HG03108 (cell line): ENCODE data around the gene CTNNBL1.

Experiments
- ATAC-seq: cut with Tn5 transposase; IDR thresholded peaks from one replicate; pipeline ENCODE4 v1.9.1; 2021; ENCODE audit warnings: moderate library complexity; ENCODE audit not compliant: unreplicated experiment

Gene CTNNBL1

DNA sequence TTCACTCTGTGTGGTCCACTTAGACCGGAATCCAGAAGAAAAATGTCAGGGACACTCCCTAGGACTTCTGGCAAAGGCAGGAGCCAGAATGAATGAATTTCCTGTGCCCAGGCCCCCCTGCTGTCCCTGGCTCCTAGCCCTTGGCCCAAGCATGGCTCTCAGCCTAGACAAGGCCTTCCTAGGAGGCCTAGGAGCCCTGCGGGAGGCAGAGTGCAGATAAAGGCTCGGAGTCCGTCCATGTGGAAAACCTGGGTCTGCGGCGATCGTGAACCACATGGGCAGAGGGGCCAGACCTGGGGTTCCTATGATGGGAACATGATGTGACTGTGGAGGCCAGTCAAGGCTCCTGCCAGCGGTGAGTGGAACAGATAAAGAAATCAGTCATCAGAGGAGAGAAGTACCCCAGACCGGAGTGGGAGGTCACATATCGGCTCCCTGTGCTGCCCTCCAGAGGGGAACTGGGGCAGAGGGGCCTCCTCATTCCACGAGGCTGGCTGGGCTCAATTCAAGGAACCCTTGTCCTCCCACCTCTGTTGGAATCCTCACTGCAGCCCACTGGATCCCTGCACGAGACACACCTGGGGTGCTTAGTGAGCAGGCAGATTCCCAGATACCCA lies 203.2 kb downstream of the CTNNBL1 start:
- no peak for ATAC-seq

DNA sequence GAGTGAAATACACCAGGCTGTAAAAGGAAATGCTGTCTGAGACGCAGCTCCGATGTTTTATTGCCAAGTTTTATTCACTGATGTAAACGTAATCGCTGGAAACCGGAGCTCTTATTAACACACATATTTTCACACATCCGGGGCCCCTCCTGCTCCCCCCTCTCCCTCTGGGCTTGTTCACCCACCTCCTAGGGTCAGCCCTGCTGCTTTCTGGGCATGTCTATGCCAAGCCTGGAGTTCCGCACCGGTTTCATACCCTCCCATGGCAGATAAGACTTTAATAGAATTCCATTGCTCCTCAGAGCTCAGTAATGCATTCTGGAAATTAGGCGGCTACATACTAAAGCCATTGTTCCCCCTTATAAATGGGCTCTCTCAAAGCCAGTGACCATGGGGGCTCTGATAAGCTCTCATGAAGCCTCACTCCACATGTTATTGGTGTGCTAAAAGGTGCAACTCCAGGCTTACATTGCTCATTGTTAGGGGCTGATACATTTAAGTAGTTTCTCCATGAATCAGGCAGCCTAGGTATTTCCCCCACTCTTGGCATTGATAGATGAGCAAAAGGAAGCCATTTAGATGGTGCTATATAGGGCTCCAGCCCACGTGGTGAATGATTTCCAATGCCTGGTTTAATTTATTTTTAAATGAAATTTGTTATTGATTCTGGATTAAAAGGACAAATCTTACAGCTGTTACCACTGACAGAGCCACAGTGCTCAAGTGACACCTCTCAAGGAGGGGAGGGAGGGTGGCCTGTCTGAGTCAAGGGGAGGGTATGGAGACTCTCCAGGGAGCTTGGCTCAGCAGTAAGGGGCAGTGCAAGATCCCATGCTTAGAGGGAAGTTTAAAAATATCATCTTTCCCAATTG lies 204.6 kb downstream of the CTNNBL1 start:
- ATAC-seq: no peak

DNA sequence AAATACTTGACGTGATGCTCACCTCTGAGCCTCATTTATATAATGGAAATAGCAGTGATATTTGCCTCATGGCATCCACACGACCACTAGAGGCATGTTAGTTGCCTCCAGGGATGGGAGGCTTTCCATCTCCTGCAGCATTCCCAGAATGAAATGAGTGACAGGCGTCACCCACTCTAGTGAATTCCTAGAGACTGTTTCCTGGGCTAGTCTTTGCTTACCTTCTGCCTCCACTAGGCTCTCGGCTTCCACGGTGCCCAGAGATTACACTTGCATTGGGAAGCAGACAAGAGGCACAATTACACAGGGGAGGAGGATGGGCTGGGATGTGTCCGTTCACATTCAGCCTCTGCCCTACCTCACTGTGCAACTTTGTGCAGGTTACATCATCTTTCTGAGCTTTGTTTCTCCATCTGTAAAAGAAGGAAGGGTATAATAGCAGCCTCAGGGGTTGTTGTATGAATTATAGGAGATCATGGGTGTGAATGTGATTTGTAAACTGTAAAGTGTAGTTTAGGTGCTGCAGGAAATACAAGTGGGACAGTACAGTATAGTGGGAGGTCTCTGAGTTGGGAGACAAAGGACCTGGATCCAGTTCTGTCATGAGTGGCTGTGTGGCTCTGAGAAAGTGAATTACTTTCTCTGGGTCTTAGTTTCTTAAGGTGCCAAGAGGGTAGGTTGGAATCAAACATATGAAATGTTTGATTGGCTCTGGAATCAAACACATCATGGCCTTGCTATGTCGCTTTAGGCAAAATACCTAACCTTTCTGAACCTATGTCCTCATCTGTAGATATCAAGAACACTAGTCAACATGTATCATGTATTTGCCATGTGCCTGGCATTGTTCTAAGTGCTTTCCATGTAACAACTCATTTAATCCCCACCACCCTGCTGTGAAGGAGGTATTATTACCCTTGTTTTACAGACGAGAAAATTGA lies 205.5 kb downstream of the CTNNBL1 start:
- ATAC-seq: no peak

DNA sequence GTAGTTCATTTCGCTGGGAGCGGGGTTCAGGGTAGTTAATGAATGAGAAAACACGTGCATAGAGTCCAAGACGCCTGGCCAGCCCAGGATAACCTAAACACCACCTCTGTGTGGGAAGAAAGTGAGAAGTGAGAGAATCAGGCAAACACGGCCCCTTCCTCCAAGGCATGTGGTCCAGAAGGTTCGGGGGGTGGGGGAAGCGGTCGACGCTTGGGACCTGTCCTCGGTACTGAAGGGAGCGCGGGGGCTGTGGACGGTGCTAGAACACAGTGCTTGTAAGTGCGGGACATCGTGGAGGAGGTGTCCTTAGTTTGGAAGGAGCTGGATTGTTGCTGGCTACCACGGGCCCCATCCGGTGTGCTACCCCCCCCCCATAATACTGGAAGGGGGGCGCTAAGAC lies 207.4 kb downstream of the CTNNBL1 start:
- ATAC-seq: no peak

DNA sequence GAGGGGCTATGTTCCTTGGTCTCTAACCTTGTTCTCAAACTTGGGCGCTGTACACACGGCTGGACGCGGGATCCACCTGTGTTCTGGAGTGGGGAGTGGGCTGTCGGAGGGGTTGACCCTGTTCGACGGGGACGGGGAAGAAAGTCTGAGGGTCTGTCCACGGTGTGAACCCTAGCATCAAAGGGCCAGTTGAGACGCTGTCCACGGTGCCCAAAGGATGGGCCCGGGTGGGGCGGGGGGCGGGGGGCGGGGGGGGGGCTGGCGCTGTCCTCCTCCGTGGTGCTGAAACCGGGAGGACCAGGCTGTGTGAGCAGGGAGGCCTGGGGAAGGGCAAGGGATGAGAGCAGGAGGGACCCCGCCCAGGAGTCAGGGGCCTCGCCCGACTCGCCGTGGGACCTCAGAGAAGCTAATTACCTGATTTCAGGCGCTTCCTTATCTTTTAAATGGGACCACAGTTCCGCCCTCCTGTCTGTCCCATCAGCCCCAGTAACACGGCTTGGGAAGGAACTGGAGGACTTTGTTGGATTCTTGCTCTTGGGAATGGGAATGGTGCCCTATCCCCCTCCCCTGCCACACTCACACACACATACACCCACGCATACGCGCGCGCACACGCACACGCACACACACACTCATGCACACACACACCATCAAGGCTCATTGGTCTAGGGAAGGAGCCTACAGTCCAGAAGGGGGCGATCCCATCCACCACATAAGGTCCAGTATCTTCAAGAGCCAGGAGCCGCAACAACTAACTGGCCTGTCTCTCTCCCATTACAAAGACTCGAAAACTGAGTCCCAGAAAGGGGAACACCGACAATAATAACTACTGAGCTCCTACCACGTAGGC lies 208.0 kb downstream of the CTNNBL1 start:
- ATAC-seq: no peak

DNA sequence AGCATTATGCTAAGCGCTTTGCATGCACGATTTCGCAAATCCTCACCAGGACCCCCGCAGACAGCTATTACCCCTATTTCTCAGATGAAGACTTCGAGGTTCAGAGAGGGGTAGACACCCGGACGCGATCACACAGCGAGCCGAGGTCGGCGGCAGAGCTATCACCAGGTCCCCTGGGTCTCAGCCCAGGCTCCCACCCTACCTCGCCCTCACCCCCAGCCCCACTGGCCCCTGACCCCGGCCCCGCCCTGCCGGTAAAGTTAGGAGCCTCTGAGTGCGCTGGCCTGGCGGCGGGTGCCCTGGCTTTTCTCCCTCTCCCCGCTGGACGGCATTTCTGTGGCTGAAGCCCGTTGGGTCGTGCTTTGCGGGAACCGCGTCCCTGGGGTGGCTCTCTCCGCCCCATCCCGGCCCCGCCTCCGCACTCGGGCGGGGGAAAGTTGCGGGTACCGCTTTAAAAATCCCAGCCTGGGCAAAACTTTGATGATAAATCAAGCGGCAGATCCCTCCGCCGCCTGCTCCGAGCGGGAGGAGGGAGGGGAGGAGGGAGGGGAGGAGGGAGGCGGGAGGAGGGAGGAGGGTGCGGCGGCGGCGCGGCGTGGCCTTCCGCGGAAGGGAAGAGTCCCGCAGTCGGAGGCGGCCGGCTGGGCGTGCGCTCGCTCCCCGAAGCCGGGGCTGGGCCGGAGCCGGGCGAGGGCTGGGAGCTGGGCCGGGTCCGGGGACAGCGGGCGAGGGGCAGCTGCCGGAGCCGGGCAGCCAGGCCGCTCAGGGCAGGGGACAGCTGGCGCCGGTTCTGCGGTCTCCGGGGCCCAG lies 208.9 kb downstream of the CTNNBL1 start, which contains the start of gene VSTM2L:
TSS of gene VSTM2L (plus strand) at position 624 of the 810 bp plus-strand sequence. CDS start 224 bp downstream, outside the sequence.
- ATAC-seq: no peak

DNA sequence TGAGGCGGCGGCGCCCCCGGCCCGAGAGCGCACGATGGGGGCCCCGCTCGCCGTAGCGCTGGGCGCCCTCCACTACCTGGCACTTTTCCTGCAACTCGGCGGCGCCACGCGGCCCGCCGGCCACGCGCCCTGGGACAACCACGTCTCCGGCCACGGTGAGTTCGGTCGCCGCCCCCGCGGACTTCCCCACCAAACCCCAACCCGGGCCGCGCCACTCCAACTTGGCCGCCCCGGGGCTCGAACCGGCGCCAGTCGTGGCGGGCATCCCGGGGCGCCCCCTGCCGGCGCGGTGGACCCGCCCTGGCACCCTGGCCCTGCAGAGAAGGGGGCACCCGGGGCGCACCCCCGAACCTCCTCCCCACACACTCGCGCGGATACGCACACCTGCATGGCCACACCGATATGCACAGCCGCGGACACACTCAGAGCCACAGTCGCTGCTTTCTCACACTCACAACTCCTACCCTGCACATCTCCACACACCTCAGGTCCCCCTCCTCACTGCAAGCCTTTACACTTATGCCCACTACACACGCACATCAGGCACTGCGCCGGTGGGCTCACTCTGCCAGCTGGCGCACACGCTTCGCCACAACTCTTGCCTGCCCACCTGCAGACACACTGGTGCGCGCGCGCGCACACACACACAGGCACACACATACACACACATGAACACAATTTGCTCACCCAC lies 209.6 kb downstream of the CTNNBL1 start:
- no peak for ATAC-seq

DNA sequence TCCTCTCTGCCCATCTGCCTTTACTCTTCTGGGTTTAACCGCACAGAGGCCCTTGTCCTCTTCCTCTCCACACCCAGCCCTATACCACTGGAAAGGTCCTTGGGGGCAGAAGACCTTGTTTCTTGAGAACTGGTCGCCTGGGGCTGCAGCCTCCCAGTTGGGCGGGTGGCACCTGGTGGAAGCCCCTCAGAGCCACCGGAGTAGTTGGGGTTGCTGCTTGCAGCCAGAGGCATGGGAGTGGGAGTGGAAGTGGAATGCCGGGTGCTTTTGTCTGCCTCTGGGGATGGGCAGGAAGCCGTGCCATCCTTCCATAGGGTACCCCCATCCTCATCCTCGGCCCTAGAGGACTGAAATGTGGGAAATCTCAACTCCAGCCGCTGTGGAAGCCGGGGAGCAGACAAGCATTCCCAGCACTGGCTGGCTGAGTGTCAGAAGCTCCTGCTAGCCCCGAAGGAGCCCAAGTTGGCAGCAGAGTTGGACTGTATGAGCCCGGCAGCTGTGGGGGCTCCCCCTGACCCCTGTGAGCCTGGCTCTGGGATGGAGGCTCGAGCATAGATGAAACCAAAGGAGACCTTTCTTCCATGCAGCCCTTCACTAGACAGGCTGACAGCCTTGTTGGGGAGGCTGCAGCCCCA lies 210.3 kb downstream of the CTNNBL1 start:
- ATAC-seq: no peak

DNA sequence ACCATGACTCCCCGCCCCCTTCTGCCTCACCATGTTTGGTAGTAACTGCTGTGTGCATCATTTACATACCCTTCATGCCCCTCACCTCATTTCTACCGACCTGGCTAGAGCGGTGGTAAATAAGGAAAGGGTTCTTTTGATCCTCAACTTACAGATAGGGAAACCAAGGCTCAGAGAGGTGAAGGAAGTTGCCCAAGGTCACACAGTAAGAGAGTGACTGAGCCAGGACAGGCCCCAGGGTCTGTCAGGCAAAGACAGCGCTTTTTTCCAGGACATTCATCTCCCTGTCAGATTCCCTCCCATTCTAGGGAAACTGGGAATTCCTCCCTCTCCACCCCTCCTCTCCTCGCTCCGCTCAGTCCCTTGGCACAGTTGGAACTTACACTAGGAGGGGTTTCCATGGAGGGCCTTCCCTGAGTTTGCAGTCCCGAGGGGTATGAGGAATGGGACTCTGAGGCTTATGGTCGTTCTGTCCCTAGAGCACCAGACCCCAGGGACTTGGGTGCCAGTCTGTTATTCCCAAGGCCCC lies 211.1 kb downstream of the CTNNBL1 start:
- no peak for ATAC-seq

DNA sequence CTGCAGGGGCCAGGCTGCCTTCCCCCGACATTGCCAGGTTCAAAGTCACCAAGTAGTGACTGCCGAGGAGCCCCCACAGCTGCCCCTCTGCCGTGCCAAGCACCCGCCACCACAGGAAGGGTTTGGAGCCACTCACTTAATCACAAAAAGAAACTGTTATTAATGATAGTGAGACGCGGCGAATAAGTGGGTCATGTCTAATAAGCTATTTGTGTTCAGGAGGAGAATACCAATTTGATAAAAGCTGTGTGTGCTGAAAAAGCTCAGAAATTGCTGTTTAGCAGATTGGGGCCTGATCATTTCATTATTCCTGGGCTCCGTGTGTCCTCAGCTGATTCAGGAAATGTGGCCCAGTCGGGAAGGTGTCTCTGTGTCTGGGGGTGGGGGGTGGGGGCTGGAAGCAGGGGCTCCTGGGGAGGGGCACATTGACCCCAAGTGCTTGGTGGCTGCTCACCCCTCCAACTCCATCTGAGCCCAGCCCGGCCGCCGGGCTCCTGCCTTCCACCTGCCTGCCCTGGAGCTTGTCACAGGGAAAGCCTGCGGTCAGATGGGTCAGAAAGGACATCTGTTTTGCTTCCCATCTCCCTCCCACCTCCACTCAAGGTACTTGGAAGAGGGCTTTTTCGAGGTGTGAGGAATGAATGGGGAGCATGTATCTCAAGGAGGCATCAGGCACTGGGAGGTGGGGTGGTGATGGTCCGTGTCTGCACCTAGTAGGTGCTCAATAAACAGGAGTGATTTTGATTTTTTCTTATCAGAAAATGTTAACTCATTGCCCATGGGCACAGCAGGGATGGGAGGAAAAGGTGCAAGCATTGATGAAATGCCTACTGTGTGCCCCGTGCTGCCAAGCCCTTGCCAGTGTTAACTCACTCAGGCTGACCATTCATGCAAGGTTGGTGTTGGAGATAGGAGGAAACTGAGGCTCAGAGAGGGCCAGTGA lies 212.1 kb downstream of the CTNNBL1 start:
- ATAC-seq: no peak

DNA sequence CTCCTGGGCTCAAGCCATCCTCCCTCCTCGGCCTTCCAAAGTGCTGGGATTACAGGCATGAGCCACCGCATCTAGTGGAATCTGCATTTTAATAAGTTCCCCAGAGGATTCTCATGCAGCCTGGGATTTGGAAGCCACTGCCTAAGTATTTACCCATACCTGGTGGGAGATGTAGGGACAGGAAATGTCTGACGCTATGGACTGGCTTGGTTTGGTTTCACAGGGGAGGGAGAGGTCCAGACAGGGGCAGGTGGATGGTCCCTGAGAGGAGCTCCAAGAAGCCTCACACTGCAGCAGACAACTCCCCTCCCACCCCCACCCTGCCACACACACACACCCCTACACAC lies 213.5 kb downstream of the CTNNBL1 start:
- no peak for ATAC-seq

DNA sequence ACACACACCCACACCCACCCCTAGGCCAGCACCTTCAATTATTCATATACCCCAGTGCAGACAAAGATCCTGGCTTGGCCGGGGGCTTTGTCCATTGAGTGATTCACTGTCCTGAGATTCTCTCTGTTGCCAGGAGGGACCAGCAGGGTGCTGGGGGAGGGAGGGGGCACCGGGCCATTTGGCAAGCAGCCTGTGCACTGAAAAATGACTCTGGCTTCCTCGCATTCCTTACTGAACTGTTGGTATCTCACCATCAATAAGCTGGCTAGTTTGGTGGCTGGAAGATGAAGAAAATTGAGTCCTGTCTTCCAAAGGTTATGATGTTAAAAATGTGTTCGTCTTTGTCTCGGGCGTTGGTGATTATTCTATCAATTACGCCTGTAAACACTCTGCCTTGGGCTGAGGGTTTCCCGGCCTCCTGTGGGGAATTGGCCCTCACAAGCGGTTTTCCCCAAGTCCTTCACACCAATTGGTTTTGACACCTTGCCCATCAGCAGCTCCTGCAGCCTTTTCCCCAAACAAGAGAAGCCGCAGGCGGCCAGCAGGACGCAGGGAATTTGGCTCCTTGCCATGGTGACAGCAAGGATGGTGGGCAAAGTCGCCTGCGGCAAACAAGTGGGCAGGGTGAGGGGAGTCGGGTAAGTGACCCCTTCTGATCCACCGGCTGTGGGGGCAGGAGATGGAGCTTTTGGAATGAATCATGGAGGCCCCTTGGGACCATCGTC lies 214.0 kb downstream of the CTNNBL1 start:
- ATAC-seq: no peak

DNA sequence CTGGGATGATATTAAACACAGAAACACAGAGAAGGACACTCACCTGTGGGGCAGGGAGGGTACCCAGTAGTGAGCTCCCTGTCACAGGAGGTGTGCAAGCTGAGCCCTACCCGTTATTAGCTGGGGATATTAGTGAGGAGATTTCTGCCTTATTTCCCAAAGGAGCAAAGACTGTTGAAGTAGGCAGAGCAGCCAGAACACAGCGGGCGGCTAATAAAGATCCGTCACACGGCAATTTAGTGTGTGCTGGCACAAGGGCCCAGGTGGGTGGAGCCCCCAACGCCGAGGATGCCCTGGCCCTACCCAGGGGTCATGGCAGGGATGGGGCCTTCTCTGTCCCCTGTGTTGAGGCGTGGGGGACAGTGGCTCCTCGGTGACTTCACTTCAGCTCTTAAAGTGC lies 217.4 kb downstream of the CTNNBL1 start:
- ATAC-seq: no peak

DNA sequence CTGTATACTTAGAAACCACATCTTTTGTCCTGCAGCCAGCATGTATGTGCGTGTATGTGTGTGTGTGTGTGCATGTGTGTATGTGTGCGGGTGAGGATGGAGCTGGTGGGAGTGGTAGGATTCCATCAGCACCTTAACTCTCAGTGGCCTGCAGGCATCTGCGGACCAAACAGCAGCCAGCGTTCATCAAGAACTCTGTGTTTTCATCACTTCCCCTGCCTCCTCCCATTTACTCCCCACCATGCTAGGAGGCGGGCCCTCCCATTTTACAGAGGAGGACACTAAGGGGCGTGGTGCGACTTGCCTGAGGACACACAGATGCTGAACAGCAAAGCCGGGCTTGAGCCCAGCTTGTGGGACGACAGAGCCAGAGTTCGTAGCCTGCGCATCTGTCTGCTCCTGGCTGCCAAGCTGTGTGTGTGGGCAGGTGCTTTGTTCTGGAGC lies 218.0 kb downstream of the CTNNBL1 start:
- ATAC-seq: no peak

DNA sequence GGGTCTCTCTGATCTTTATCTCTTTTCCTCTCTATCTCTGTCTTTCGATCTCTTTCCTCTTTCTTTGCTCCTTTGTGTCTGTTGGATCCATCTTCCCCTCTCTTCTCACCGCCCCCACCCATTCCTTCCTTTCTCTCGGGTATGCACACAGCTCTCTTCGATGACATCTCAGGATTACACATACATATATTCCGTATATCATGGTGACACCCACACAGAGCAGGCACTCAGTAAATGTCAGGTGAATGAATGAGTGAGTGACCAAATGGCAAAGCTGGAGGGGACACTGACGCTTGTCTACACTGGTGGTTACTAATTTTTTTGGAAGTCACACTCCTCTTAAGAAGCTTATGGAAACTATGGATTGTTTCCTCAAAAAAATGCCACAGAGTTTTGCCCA lies 219.0 kb downstream of the CTNNBL1 start:
- ATAC-seq: no peak

DNA sequence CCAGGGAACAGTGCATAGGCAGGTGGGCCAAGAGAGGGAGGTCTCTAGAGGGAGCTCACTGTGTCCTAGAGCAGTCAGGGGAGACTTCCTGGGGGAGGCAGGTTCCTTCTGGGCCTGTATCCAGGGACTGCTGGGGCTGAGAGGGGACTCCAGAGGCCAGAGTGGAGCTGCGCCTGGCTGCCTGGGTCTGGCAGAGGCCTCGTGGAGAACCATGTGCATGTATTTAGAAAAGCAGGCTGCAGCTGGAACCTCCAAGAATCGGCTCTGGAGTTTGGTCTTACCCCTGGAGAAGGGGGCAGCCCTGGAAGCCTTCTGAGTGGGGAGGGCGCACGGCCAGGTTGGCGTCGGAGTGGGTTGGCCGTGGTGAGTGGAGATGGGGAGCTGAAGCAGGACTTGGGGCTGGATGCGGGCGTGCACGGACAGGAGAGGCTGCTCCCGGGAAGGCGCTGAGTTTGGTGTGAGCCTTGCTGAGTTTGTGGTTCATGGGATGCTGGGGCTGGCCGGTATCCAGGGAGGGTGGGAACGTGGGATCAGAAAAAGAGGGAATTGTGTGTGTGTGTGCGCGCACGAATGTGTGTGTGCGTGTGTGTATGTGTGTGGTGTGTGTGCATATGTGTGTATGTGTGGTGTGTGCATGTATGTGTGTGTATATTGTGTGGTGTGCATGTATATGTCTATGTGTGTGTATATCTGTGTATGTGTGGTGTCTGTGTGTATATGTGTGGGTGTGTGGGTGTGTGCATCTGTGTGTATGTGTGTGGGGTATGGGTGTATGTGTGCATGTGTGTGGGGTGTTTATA lies 219.9 kb downstream of the CTNNBL1 start:
- no peak for ATAC-seq
